ENCODE measurements around the gene UGT1A1.

UGT1A1 gene

GRCh38 chr2:233772153-233772552 is 12.1 kb downstream of the UGT1A1 start:
- no peak for DNase-seq (ENCODE audit: low read depth, low spot score)
- no peak overlapping the region for H3K4me3 ChIP-seq (ENCODE audit: low read depth, low read length)
- TF ChIP-seq CTCF (IDR thresholded peaks at IDR 0.05; ENCODE audit: low read depth, low read length), result no peak
- in situ Hi-C loops (cut with HindIII; ENCODE audit: low sequenced_read_pairs), result no loop called here

GRCh38 chr2:233772583-233772982 is 12.5 kb downstream of the UGT1A1 start:
- H3K4me3 ChIP-seq (ENCODE audit: low read depth, low read length), result no peak overlapping the region
- in situ Hi-C loops (cut with HindIII; ENCODE audit: low sequenced_read_pairs), result no loop called here
- no peak for TF ChIP-seq CTCF (IDR thresholded peaks at IDR 0.05; ENCODE audit: low read depth, low read length)
- no peak for DNase-seq (ENCODE audit: low read depth, low spot score)

GRCh38 chr2:233773854-233774253 is 13.8 kb downstream of the UGT1A1 start:
- no peak for DNase-seq (ENCODE audit: low read depth, low spot score)
- H3K4me3 ChIP-seq (ENCODE audit: low read depth, low read length), result no peak overlapping the region
- no peak for TF ChIP-seq CTCF (IDR thresholded peaks at IDR 0.05; ENCODE audit: low read depth, low read length)
- in situ Hi-C loops (cut with HindIII; ENCODE audit: low sequenced_read_pairs), result no loop called here

- in situ Hi-C loops (cut with HindIII; ENCODE audit: low sequenced_read_pairs), result no loop called here
- TF ChIP-seq CTCF (IDR thresholded peaks at IDR 0.05; ENCODE audit: low read depth, low read length), result no peak
- H3K4me3 ChIP-seq (ENCODE audit: low read depth, low read length), result no peak overlapping the region
- DNase-seq (ENCODE audit: low read depth, low spot score), result no peak
These were observed 15.3 kb downstream of the UGT1A1 start for GRCh38 chr2:233775414-233775813.

GRCh38 chr2:233778030-233778429 is 18.0 kb downstream of the UGT1A1 start, which contains the start of gene MROH2A:
Gene MROH2A, plus strand, starts transcription at chr2:233778330. Its CDS starts 1,029 bp downstream, at chr2:233779359.
- in situ Hi-C loops (cut with HindIII; ENCODE audit: low sequenced_read_pairs), result no loop called here
- TF ChIP-seq CTCF (IDR thresholded peaks at IDR 0.05; ENCODE audit: low read depth, low read length), result no peak
- H3K4me3 ChIP-seq (ENCODE audit: low read depth, low read length), result no peak within 1 kb of the TSS
- DNase-seq (ENCODE audit: low read depth, low spot score), result no peak

GRCh38 chr2:233779722-233780121 is 19.7 kb downstream of the UGT1A1 start:
- TF ChIP-seq CTCF (IDR thresholded peaks at IDR 0.05; ENCODE audit: low read depth, low read length), result no peak
- no peak for DNase-seq (ENCODE audit: low read depth, low spot score)
- no peak overlapping the region for H3K4me3 ChIP-seq (ENCODE audit: low read depth, low read length)
- in situ Hi-C loops (cut with HindIII; ENCODE audit: low sequenced_read_pairs), result no loop called here

GRCh38 chr2:233780771-233781170 is 20.7 kb downstream of the UGT1A1 start:
- in situ Hi-C loops (cut with HindIII; ENCODE audit: low sequenced_read_pairs), result no loop called here
- no peak overlapping the region for H3K4me3 ChIP-seq (ENCODE audit: low read depth, low read length)
- DNase-seq (ENCODE audit: low read depth, low spot score), result no peak
- TF ChIP-seq CTCF (IDR thresholded peaks at IDR 0.05; ENCODE audit: low read depth, low read length), result no peak

Data from astrocyte of the spinal cord (primary cell).